ENCODE data around the gene FLYWCH1. TPM values are rescaled to one million over a fixed set of nuclear protein-coding genes. Genes with fewer than 3 reads are reported as not detected.

FLYWCH1 gene
- total and polyA plus RNA-seq, 9 of the 15 experiments (the other 6 are each of a cell fraction or from before 2014, with no cell fraction given): 0.18 to 33.6 (median 11.3) TPM

- TF ChIP-seq CBX3 (IDR thresholded peaks at IDR 0.05; ENCODE audit: borderline replicate concordance in 1 of 2, low read length in 2 of 2) (peak in 1 of 2 experiments; percentile 46; a peak in 1 of 3 replicates), ZNF551 (CRISPR knock-in tag; IDR thresholded peaks at IDR 0.05) (no peak), TRIM28 (IDR thresholded peaks at IDR 0.05) (no peak), ARID4B (CRISPR knock-in tag; IDR thresholded peaks at IDR 0.05) (peak; percentile 67; the same call in 1 of the 2 replicates), RFX1 (IDR thresholded peaks at IDR 0.05) (no peak), ETS1 (conservative IDR thresholded peaks at IDR 0.05; ENCODE audit: control insufficient read depth, low read depth, low read length) (peak; percentile 47; the same call in 1 of the 2 replicates), UBTF (IDR thresholded peaks at IDR 0.05; ENCODE audit: borderline replicate concordance in 1 of 2, low read depth in 2 of 2, low read length in 2 of 2) (peak in 1 of 2 experiments; percentile 65; a peak in 1 of 4 replicates), NR2C1 (IDR thresholded peaks at IDR 0.05) (no peak), NR2C1 (tag; IDR thresholded peaks at IDR 0.05) (no peak), BRCA1 (IDR thresholded peaks at IDR 0.05) (no peak), BRCA1 (CRISPR knock-in tag; IDR thresholded peaks at IDR 0.05) (no peak), SP1 (CRISPR knock-in tag; IDR thresholded peaks at IDR 0.05) (no peak; the same call in 1 of the 2 replicates), SAP30 (IDR thresholded peaks at IDR 0.05; ENCODE audit: borderline replicate concordance, insufficient read depth, low read depth, low read length, poor library complexity, severe bottlenecking) (peak; percentile 52), ARID3B (CRISPR knock-in tag; IDR thresholded peaks at IDR 0.05; ENCODE audit: borderline replicate concordance) (no peak), CREM (IDR thresholded peaks at IDR 0.05; ENCODE audit: low read depth) (peak; percentile 78), CEBPB (tag; IDR thresholded peaks at IDR 0.05) (0 out of 2 replicates have a peak, but pooled peaks have one; percentile 31), OTX1 (CRISPR knock-in tag; IDR thresholded peaks at IDR 0.05) (no peak), ARID1B (IDR thresholded peaks at IDR 0.05) (peak; percentile 8; the same call in 1 of the 2 replicates)
Observed at GRCh38 chr16:2904100-2904921, 7.4 kb upstream of the FLYWCH1 start (continued).

Data from K562 (cell line).